GM23338 (cell line): ENCODE data around the gene OR2A5.

Experiments used
- CREB1 ChIP-seq: fragments of 250-450 bp; sonication (Bioruptor Pico); IDR thresholded peaks from 2 replicates; pipeline ENCODE4 v1.5.0; 2020; ENCODE audit warnings: low read depth, mild to moderate bottlenecking, moderate library complexity
- CTCF ChIP-seq, 2 experiments: fragments of 200-600 bp in 1 of 2; sonication (generic) in 1 of 2; conservative IDR thresholded peaks; 2 replicates each; pipeline versions ENCODE4 v1.5.1 to v1.6.1; 2016 to 2017; ENCODE audit warnings: antibody characterized with exemption in 2 of 2, low read depth in 2 of 2, mild to moderate bottlenecking in 2 of 2, moderate library complexity in 1 of 2
- EZH2 ChIP-seq: fragments of 200-600 bp; sonication (generic); IDR thresholded peaks from one replicate; pipeline ENCODE4 v1.8.0; 2017; ENCODE audit warnings: antibody characterized with exemption, mild to moderate bottlenecking, low read depth; ENCODE audit not compliant: unreplicated experiment
- EZH2phosphoT487 ChIP-seq: fragments of 200-600 bp; sonication (generic); IDR thresholded peaks from one replicate; pipeline ENCODE4 v1.8.1; 2018; ENCODE audit warnings: antibody characterized with exemption; ENCODE audit not compliant: unreplicated experiment
- JUNB ChIP-seq: IDR thresholded peaks from one replicate; pipeline ENCODE4 v1.6.1; 2016; ENCODE audit warnings: antibody characterized with exemption; ENCODE audit not compliant: unreplicated experiment
- NANOG ChIP-seq: IDR thresholded peaks from 2 replicates; pipeline ENCODE4 v1.6.1; 2016; ENCODE audit warnings: antibody characterized with exemption, borderline replicate concordance
- POLR2AphosphoS5 ChIP-seq: IDR thresholded peaks from 2 replicates; pipeline ENCODE4 v1.6.1; 2016; ENCODE audit warnings: antibody characterized with exemption, low read depth
- STAT1 ChIP-seq: IDR thresholded peaks from one replicate; pipeline ENCODE4 v1.6.1; 2016; ENCODE audit warnings: antibody characterized with exemption; ENCODE audit not compliant: unreplicated experiment
- ZNF114 ChIP-seq: fragments of 250-450 bp; sonication (Bioruptor Pico); IDR thresholded peaks from 2 replicates; pipeline ENCODE4 v1.5.0; 2020; ENCODE audit warnings: mild to moderate bottlenecking, moderate library complexity
- TF ChIP-seq, protein P1 (sequence below): IDR thresholded peaks from one replicate; pipeline ENCODE4 v1.6.1; 2018; ENCODE audit warnings: antibody characterized with exemption; ENCODE audit not compliant: unreplicated experiment
- TF ChIP-seq, protein P2 (sequence below): IDR thresholded peaks from 2 replicates; pipeline ENCODE4 v1.6.1; 2016; ENCODE audit warnings: antibody characterized with exemption
- TF ChIP-seq, protein P3 (sequence below): fragments of 250-450 bp; sonication (Bioruptor Pico); IDR thresholded peaks from 2 replicates; pipeline ENCODE4 v1.5.0; 2020; ENCODE audit warnings: mild to moderate bottlenecking, moderate library complexity

DNA sequence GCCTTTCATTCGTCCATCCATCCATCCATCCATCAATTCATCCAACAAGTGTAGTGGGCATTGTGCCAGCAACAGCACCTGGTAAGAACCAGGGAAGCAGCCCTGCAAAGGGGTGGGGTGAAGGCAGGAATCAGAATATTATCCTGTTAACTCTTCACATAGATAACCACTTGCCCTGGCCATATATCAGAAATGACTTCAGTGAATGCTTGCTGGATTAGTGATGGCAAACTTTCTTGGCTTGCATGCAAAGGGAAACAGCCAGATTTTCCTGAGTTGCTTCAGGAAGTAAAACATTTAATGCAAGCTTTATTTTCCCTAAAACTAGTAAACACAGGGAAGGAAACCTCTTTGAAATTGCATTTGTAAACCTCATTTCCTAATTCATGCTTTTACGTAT, 743 bp downstream of the OR2A5 start:
- no peak for TF ChIP-seq POLR2AphosphoS5
- TF ChIP-seq CTCF (conservative IDR thresholded peaks at IDR 0.05; ENCODE audit: low read depth in 2 of 2): no peak
- TF ChIP-seq EZH2: no peak
- no peak for TF ChIP-seq CREB1 (CRISPR knock-in tag)
- TF ChIP-seq, protein P1, sequence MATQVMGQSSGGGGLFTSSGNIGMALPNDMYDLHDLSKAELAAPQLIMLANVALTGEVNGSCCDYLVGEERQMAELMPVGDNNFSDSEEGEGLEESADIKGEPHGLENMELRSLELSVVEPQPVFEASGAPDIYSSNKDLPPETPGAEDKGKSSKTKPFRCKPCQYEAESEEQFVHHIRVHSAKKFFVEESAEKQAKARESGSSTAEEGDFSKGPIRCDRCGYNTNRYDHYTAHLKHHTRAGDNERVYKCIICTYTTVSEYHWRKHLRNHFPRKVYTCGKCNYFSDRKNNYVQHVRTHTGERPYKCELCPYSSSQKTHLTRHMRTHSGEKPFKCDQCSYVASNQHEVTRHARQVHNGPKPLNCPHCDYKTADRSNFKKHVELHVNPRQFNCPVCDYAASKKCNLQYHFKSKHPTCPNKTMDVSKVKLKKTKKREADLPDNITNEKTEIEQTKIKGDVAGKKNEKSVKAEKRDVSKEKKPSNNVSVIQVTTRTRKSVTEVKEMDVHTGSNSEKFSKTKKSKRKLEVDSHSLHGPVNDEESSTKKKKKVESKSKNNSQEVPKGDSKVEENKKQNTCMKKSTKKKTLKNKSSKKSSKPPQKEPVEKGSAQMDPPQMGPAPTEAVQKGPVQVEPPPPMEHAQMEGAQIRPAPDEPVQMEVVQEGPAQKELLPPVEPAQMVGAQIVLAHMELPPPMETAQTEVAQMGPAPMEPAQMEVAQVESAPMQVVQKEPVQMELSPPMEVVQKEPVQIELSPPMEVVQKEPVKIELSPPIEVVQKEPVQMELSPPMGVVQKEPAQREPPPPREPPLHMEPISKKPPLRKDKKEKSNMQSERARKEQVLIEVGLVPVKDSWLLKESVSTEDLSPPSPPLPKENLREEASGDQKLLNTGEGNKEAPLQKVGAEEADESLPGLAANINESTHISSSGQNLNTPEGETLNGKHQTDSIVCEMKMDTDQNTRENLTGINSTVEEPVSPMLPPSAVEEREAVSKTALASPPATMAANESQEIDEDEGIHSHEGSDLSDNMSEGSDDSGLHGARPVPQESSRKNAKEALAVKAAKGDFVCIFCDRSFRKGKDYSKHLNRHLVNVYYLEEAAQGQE: no peak
- no peak for TF ChIP-seq EZH2phosphoT487
- TF ChIP-seq JUNB: no peak
- TF ChIP-seq, protein P2, sequence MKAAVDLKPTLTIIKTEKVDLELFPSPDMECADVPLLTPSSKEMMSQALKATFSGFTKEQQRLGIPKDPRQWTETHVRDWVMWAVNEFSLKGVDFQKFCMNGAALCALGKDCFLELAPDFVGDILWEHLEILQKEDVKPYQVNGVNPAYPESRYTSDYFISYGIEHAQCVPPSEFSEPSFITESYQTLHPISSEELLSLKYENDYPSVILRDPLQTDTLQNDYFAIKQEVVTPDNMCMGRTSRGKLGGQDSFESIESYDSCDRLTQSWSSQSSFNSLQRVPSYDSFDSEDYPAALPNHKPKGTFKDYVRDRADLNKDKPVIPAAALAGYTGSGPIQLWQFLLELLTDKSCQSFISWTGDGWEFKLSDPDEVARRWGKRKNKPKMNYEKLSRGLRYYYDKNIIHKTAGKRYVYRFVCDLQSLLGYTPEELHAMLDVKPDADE: no peak
- no peak for TF ChIP-seq ZNF114 (CRISPR knock-in tag)
- no peak for TF ChIP-seq STAT1
- TF ChIP-seq NANOG: no peak
- TF ChIP-seq, protein P3, sequence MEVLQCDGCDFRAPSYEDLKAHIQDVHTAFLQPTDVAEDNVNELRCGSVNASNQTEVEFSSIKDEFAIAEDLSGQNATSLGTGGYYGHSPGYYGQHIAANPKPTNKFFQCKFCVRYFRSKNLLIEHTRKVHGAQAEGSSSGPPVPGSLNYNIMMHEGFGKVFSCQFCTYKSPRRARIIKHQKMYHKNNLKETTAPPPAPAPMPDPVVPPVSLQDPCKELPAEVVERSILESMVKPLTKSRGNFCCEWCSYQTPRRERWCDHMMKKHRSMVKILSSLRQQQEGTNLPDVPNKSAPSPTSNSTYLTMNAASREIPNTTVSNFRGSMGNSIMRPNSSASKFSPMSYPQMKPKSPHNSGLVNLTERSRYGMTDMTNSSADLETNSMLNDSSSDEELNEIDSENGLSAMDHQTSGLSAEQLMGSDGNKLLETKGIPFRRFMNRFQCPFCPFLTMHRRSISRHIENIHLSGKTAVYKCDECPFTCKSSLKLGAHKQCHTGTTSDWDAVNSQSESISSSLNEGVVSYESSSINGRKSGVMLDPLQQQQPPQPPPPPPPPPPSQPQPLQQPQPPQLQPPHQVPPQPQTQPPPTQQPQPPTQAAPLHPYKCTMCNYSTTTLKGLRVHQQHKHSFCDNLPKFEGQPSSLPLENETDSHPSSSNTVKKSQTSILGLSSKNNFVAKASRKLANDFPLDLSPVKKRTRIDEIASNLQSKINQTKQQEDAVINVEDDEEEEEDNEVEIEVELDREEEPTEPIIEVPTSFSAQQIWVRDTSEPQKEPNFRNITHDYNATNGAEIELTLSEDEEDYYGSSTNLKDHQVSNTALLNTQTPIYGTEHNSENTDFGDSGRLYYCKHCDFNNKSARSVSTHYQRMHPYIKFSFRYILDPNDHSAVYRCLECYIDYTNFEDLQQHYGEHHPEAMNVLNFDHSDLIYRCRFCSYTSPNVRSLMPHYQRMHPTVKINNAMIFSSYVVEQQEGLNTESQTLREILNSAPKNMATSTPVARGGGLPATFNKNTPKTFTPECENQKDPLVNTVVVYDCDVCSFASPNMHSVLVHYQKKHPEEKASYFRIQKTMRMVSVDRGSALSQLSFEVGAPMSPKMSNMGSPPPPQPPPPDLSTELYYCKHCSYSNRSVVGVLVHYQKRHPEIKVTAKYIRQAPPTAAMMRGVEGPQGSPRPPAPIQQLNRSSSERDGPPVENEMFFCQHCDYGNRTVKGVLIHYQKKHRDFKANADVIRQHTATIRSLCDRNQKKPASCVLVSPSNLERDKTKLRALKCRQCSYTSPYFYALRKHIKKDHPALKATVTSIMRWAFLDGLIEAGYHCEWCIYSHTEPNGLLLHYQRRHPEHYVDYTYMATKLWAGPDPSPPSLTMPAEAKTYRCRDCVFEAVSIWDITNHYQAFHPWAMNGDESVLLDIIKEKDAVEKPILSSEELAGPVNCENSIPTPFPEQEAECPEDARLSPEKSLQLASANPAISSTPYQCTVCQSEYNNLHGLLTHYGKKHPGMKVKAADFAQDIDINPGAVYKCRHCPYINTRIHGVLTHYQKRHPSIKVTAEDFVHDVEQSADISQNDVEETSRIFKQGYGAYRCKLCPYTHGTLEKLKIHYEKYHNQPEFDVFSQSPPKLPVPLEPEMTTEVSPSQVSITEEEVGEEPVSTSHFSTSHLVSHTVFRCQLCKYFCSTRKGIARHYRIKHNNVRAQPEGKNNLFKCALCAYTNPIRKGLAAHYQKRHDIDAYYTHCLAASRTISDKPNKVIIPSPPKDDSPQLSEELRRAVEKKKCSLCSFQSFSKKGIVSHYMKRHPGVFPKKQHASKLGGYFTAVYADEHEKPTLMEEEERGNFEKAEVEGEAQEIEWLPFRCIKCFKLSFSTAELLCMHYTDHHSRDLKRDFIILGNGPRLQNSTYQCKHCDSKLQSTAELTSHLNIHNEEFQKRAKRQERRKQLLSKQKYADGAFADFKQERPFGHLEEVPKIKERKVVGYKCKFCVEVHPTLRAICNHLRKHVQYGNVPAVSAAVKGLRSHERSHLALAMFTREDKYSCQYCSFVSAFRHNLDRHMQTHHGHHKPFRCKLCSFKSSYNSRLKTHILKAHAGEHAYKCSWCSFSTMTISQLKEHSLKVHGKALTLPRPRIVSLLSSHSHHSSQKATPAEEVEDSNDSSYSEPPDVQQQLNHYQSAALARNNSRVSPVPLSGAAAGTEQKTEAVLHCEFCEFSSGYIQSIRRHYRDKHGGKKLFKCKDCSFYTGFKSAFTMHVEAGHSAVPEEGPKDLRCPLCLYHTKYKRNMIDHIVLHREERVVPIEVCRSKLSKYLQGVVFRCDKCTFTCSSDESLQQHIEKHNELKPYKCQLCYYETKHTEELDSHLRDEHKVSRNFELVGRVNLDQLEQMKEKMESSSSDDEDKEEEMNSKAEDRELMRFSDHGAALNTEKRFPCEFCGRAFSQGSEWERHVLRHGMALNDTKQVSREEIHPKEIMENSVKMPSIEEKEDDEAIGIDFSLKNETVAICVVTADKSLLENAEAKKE: no peak
